ENCODE measurements around the gene HSH2D.

Gene HSH2D

GRCh38 chr19:16143399-16144215 lies at the start of gene HSH2D:
TSS of gene HSH2D (plus strand) at chr19:16143685. CDS start at chr19:16148751, 5,066 bp downstream.
- TF ChIP-seq ARNTL (CRISPR knock-in tag; IDR thresholded peaks at IDR 0.05; ENCODE audit: borderline replicate concordance, low read depth) (no peak), CREB5 (CRISPR knock-in tag; IDR thresholded peaks at IDR 0.05; ENCODE audit: low read depth) (no peak), ZNF70 (CRISPR knock-in tag; IDR thresholded peaks at IDR 0.05) (no peak), PATZ1 (CRISPR knock-in tag; IDR thresholded peaks at IDR 0.05; ENCODE audit: borderline replicate concordance) (no peak), BACH2 (CRISPR knock-in tag; IDR thresholded peaks at IDR 0.05; ENCODE audit: borderline replicate concordance) (no peak), RARB (CRISPR knock-in tag; IDR thresholded peaks at IDR 0.05) (no peak), SNAI2 (CRISPR knock-in tag; IDR thresholded peaks at IDR 0.05) (no peak), TOX (CRISPR knock-in tag; IDR thresholded peaks at IDR 0.05; ENCODE audit: borderline replicate concordance) (no peak), PPARA (CRISPR knock-in tag; IDR thresholded peaks at IDR 0.05; ENCODE audit: borderline replicate concordance) (no peak), ISL1 (CRISPR knock-in tag; IDR thresholded peaks at IDR 0.05) (no peak), ZFP3 (CRISPR knock-in tag; IDR thresholded peaks at IDR 0.05) (no peak), ESRRG (CRISPR knock-in tag; IDR thresholded peaks at IDR 0.05) (no peak), TSHZ2 (CRISPR knock-in tag; IDR thresholded peaks at IDR 0.05) (no peak), GLIS3 (CRISPR knock-in tag; IDR thresholded peaks at IDR 0.05) (no peak), ZNF8 (CRISPR knock-in tag; IDR thresholded peaks at IDR 0.05) (no peak), TCF4 (CRISPR knock-in tag; IDR thresholded peaks at IDR 0.05; ENCODE audit: borderline replicate concordance) (no peak)
- ATAC-seq, result no peak

GRCh38 chr19:16094360-16095070 lies 49.0 kb upstream of the HSH2D start:
- ATAC-seq, result no peak; the same call in 2 of the 3 replicates
- TF ChIP-seq CSDC2 (CRISPR knock-in tag; IDR thresholded peaks at IDR 0.05) (no peak), CSRNP3 (CRISPR knock-in tag; IDR thresholded peaks at IDR 0.05) (no peak), ARNTL (CRISPR knock-in tag; IDR thresholded peaks at IDR 0.05; ENCODE audit: borderline replicate concordance, low read depth) (no peak), CREB5 (CRISPR knock-in tag; IDR thresholded peaks at IDR 0.05; ENCODE audit: low read depth) (no peak), BACH2 (CRISPR knock-in tag; IDR thresholded peaks at IDR 0.05; ENCODE audit: borderline replicate concordance) (no peak), ZNF565 (CRISPR knock-in tag; conservative IDR thresholded peaks at IDR 0.05; ENCODE audit: low read depth) (no peak), ZNF8 (CRISPR knock-in tag; IDR thresholded peaks at IDR 0.05) (no peak), ESRRG (CRISPR knock-in tag; IDR thresholded peaks at IDR 0.05) (no peak), POU6F1 (CRISPR knock-in tag; IDR thresholded peaks at IDR 0.05; ENCODE audit: borderline replicate concordance, low read depth) (no peak), PATZ1 (CRISPR knock-in tag; IDR thresholded peaks at IDR 0.05; ENCODE audit: borderline replicate concordance) (no peak), ISL1 (CRISPR knock-in tag; IDR thresholded peaks at IDR 0.05) (no peak), ZNF70 (CRISPR knock-in tag; IDR thresholded peaks at IDR 0.05) (no peak), TSHZ2 (CRISPR knock-in tag; IDR thresholded peaks at IDR 0.05) (no peak), OSR1 (CRISPR knock-in tag; IDR thresholded peaks at IDR 0.05) (no peak)

Data from SK-N-SH treated with all-trans-retinoic acid at 6 μM for 48 hours (cell line).